ENCODE data around the gene BSG.
"Not testable (repeated sequence)": the region's sequence is repeated elsewhere in the genome, so short reads cannot be mapped to it uniquely, and the experiment has no call there.

The BSG gene

GRCh38 chr19:585146-585545 lies 12.8 kb downstream of the BSG start:
- in situ Hi-C loops (cut with MboI; ENCODE audit: low sequenced_read_pairs): not testable (repeated sequence)

- in situ Hi-C loops (cut with MboI; ENCODE audit: low sequenced_read_pairs): no loop called here
Measured at GRCh38 chr19:585551-586110, 13.2 kb downstream of the BSG start.

GRCh38 chr19:588093-588740 lies 15.8 kb downstream of the BSG start:
- in situ Hi-C loops (cut with MboI; ENCODE audit: low sequenced_read_pairs): no loop called here

GRCh38 chr19:588741-589692 lies 16.6 kb downstream of the BSG start:
- in situ Hi-C loops (cut with MboI; ENCODE audit: low sequenced_read_pairs): no loop called here

GRCh38 chr19:589693-590395 lies 17.4 kb downstream of the BSG start, which contains the start of gene HCN2:
HCN2 (plus strand) TSS chr19:589881; CDS start chr19:589946, 65 bp downstream.
- in situ Hi-C loops (cut with MboI; ENCODE audit: low sequenced_read_pairs): no loop called here

GRCh38 chr19:590396-590745 lies 18.0 kb downstream of the BSG start:
- in situ Hi-C loops (cut with MboI; ENCODE audit: low sequenced_read_pairs): no loop called here

GRCh38 chr19:590750-591098 lies 18.3 kb downstream of the BSG start:
- in situ Hi-C loops (cut with MboI; ENCODE audit: low sequenced_read_pairs): no loop called here

GRCh38 chr19:591099-591958 lies 18.9 kb downstream of the BSG start:
- in situ Hi-C loops (cut with MboI; ENCODE audit: low sequenced_read_pairs): no loop called here

GRCh38 chr19:592101-592500 lies 19.7 kb downstream of the BSG start:
- in situ Hi-C loops (cut with MboI; ENCODE audit: low sequenced_read_pairs): no loop called here

GRCh38 chr19:593055-593454 lies 20.7 kb downstream of the BSG start:
- in situ Hi-C loops (cut with MboI; ENCODE audit: low sequenced_read_pairs): no loop called here

GRCh38 chr19:593505-593904 lies 21.1 kb downstream of the BSG start:
- in situ Hi-C loops (cut with MboI; ENCODE audit: low sequenced_read_pairs): no loop called here

- in situ Hi-C loops (cut with MboI; ENCODE audit: low sequenced_read_pairs): no loop called here
Measured at GRCh38 chr19:594265-594870, 22.0 kb downstream of the BSG start.

- in situ Hi-C loops (cut with MboI; ENCODE audit: low sequenced_read_pairs): no loop called here
Measured at GRCh38 chr19:595326-596262, 23.2 kb downstream of the BSG start.

- in situ Hi-C loops (cut with MboI; ENCODE audit: low sequenced_read_pairs): no loop called here
Measured at GRCh38 chr19:596263-596655, 23.9 kb downstream of the BSG start.

GRCh38 chr19:597406-598315 lies 25.3 kb downstream of the BSG start:
- in situ Hi-C loops (cut with MboI; ENCODE audit: low sequenced_read_pairs): no loop called here

- in situ Hi-C loops (cut with MboI; ENCODE audit: low sequenced_read_pairs): no loop called here
Measured at GRCh38 chr19:601310-601709, 28.9 kb downstream of the BSG start.

GRCh38 chr19:601790-602189 lies 29.4 kb downstream of the BSG start:
- in situ Hi-C loops (cut with MboI; ENCODE audit: low sequenced_read_pairs): no loop called here
